ENCODE data around the gene SYNDIG1.

DNA sequence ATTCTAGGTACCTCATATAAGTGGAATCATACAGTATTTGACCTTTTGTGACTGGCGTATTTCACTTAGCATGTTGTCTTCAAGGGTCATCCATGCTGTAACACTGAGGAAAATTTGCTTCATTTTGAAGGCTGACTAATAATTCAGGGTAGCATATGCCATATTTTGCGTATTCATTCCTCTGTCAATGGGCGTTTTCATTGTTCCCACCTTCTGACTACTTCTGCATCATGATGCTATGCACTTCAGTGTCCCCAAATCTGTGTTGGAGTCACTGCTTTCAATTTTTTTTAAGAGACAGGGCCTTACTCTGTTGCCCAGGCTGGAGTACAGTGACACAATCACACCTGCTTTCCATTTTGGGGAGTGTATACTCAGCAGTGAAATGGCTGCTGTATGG, 51.6 kb downstream of the SYNDIG1 start:
- TF ChIP-seq CTCF (IDR thresholded peaks at IDR 0.05) (no peak), POLR2A (IDR thresholded peaks at IDR 0.05) (no peak)

Measured in body of pancreas (tissue), 4 donors.